Activated T-cell treated with anti-CD3 and anti-CD28 coated beads for 1 hour (primary cell): ENCODE measurements around the gene WDR38.
"Not testable (repeated sequence)": the region's sequence is repeated elsewhere in the genome, so short reads cannot be mapped to it uniquely, and the experiment has no call there.

Source experiments
- DNase-seq: peaks from one replicate; pipeline ENCODE4 v3.0.0-alpha.2; 2020; ENCODE audit warnings: low read depth

Gene WDR38

GRCh38 chr9:124834591-124834990 lies 18.7 kb upstream of the WDR38 start:
- no peak for DNase-seq

DNA sequence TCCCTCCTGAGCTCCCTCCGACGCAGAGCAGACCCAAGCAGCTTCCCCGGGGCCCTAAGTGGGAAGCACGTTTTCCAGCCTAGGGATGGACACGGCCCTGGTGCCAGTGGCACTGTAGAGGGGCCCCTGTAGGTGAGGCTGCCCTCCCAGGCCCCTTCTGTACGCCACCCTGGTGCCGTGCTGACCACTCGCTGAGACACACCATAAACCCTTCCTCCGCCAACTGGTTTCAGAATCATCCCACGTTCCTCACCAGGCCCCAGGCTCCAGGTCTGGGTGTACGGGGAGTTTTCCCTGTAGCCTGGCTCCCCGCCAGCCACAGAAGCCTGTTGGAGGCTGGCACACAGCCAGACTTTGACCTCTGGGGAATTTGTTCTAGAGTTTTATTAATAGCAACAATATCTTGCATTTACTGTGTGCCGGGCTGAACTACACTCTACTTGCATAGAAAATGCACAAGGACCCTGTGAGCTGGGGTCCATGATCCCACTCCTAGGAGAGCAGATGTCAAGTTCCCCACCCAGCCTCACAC lies 18.2 kb upstream of the WDR38 start:
- DNase-seq = no peak

- not testable (repeated sequence) for DNase-seq
Observed at GRCh38 chr9:124838132-124838531, 15.1 kb upstream of the WDR38 start.

GRCh38 chr9:124838567-124839275 lies 14.5 kb upstream of the WDR38 start:
- not testable (repeated sequence) for DNase-seq

GRCh38 chr9:124839612-124840299 lies 13.5 kb upstream of the WDR38 start:
- DNase-seq = no peak

DNA sequence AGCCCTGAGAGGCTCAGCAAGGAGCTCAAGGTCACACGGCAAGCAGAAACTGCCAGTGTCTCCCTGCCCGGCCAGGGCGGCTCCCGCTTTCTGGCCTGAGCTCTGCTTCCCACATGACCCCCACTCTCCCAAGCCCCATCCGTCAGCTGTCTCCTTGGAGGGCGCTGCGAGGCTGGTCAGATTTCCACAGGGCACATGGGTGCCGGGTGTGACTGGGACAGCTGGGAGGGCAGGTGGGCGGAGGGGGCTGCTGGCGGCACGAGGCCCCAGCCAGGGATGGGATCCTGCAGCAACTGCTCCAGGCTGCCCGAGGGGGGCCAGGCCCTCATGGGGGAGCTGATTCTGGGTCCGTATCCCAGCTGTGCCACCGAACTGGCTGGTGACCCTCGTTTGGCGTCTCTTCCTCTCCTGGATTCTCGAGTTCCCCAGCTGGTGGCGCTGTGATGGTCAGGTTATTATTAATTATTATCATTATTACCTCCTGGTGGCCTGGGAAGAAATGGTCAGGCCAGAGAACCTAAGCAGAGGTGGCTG lies 12.9 kb upstream of the WDR38 start:
- DNase-seq = no peak

DNA sequence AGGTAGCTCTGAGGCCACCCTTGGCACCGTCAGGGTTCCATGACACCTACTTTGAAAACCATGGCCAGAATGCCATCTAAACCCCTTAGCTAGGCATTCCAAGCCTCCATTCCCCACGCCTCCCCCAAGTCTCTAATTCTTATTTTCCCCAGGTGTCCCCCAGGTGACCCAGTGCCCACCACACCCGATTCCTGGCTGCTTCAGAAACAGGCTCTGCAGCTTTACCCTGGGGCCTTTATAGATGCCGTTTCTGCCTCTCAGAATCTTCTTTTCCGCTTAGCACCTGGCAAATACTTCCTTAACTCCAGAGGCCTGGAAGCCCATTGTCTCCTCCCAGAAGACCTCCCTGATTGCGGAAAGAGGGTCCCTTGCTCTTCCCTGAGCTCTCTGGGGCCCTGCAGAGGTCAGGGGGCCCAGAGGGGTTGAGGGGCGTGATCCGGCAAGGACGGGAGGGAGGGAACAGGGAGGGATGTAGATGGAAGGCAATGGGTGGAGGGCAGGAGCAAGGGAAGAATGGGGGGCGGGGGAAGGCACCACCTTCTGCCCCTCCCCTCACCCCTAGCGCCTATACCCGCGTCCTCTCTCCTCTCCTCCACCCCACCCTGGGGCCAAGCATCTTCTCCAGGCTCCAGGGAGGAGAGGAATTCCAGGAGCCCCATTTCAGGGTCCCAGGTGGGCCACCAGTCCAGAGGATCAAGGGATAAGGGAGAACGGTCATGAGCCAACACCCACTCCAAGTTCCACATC lies 12.0 kb upstream of the WDR38 start:
- DNase-seq = no peak

DNA sequence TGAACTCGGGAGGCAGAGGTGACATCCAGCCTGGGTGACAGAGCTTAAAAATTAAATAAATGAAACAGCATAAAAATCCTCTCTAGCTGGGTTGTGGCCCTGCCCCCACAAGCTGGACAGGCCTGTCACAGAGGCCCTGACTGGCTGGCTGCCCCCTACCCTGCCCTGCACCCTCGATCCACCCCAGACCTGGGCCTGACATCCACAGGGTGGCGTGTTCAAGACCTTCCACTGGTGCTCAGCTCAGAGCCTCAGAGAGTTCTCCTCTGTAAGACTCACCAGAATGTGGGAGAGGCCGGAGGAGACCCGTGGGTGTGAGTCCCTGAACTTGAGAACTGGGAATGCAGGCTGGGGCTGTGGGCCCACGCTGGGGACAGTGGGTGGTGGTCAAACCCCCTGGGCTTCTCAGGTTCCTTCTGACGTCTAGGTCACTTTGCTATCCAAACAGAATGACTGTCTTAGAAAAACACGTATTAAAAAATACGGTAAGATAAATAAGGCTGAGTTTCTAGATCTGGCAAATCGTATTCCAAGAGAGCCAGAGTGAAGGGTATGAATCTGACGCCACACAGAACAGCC lies 9.7 kb upstream of the WDR38 start:
- no peak for DNase-seq

GRCh38 chr9:124844291-124844690 lies 9.0 kb upstream of the WDR38 start:
- no peak for DNase-seq

DNA sequence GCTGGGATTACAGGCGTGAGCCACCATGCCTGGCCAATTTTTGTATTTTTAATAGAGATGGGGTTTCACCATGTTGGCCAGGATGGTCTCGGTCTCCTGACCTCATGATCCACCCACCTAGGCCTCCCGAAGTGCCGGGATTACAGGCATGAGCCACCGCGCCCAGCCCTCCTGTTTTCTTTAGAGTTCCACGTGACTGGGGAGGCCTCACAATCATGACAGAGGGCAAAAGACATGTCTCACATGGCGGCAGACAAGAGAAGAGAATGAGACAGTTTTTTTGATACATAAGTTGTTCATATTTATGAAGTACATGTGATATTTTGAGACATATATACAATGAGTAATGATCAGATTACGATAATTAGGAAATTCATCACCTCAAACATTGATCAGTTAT lies 6.8 kb upstream of the WDR38 start:
- DNase-seq = not testable (repeated sequence)

DNA sequence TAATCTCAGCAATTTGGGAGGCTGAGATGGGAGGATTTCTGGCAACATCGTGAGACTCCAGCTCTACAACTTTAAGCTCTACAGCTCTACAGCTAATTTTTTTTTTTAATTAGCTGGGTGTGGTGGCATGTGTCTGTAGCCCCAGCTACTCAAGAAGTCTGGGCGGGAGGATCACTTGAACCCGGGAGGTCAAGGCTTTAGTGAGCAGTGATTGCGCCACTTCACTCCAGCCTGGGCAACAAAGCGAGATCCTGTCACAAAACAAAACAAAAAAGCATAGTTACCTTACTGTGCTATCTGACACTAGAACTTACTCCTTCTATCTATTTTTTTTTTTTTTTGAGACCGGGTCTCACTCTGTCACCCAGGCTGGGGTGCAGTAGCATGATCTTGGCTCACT lies 6.3 kb upstream of the WDR38 start:
- no peak for DNase-seq

DNA sequence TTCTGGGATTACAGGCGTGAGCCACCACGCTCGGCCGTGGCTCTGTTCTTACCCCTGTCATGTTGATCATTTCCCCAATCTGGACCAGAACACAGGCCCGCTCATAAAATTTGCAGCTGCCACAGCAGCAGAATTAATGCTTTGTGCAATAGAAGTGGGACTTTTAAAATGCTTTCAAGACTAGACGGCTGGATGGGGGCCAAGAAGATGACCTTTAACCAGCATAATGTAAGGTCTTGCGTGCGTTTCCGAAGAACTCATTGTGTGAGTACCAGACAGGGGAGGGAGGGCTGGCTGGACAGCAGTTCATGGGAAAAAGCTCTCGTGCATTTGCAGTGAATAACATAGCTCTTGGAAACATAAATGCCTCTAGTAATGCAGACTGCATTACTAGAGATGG lies 3.5 kb upstream of the WDR38 start:
- DNase-seq = no peak

GRCh38 chr9:124852121-124852828 lies 985 bp upstream of the WDR38 start:
- no peak for DNase-seq

DNA sequence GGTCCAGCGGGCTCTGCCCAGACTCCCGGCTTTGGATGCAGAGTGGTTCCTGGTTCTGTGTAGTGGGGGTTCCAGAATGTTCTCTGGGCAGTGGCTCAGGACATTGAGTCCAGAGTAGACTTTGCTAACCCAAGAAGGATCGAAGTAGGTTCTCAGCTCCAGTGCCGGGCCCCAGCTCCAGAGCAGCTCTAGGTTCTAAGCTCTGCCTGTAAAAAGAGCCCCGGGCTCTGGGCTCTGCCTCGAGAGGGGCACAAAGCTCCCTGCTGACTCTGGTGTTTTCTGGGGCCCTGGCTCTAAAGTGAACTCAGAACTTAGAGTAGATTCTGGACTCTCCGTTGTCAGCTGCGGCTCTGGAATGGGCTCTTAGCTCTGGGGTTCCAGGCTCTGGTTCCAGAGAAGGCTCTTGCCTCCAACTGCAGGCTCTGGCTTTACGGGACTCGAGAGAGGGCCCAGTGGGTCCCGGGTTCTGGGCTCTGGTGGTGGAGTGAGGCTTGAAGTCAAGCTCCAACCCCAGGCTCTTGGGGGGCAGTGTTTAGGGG lies 414 bp downstream of the WDR38 start:
- no peak for DNase-seq

- DNase-seq = no peak
Observed at GRCh38 chr9:124854161-124854560, 901 bp downstream of the WDR38 start.

GRCh38 chr9:124854822-124855221 lies 1.6 kb downstream of the WDR38 start:
- no peak for DNase-seq

DNA sequence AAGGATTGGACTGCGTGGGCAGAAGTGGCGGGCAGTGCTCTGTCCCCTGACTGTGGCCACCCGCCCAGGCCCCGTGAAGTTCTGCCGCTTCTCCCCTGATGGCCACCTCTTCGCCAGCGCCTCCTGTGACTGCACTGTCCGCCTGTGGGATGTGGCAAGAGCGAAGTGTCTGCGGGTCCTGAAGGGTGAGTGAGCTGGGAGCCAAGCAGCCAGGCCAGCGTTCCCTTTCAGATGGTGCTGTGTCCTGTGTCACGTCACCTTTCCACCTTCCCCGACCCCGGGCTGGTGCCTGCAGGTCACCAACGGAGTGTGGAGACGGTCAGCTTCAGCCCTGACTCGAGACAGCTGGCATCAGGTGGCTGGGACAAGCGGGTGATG lies 2.3 kb downstream of the WDR38 start:
- DNase-seq = no peak

DNA sequence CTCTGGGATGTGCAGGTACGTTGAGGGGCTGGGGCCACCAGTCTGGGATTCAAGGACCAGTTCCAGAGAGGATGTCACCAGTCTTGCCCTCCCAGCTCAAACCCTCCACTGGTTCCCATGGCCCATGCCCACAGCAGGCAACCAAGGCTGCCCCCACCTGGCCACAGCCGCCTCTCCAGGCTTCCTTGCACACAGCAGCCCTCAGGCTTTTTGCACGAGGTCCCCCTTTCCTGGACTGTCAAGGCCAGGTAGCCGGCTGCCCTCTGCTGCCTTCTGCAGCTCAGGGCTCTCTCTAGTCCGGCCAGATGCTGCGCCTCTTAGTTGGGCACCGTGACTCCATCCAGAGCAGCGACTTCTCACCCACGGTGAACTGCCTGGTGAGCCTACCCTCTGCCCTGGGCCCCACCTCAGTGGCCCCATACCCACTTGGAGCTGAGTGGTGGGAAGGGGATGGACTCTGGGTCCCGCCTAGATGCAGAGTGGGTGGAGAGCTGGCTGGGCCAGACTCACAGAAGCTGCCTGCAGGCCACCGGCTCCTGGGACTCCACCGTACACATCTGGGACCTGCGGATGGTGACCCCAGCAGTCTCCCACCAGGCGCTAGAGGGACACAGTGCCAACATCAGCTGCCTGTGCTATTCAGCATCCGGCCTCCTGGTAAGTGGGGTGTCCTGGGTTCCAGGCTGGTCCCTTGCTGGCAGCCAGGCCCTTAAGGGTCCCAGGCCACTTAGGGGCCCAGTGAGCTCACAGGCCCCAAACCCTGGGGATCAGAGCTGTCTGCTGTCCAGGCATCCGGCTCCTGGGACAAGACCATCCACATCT lies 2.9 kb downstream of the WDR38 start:
- DNase-seq = no peak

GRCh38 chr9:124857533-124858162 lies 4.4 kb downstream of the WDR38 start:
- DNase-seq = no peak
